ENCODE data around the gene NLRC5. TPM values are rescaled to one million over a fixed set of nuclear protein-coding genes. Genes with fewer than 3 reads are reported as not detected.

The NLRC5 gene
- total RNA-seq, 2 donors from 2014 or later, result 239 to 256 TPM

GRCh38 chr16:57081744-57082143, 92.4 kb downstream of the NLRC5 start:
- Mint-ChIP-seq H3K4me3 (no peak overlapping the region), H3K9me3 (no peaks in the 10 kb centered on the region), H3K36me3 (ENCODE audit: insufficient read depth in 2 of 2) (peaks cover 0 to 3% of the 10 kb centered on the region in 2 donors), H3K27me3 (ENCODE audit: low read depth) (no peaks in the 10 kb centered on the region), H3K4me1 (ENCODE audit: low read depth) (peaks cover 20% of the 10 kb centered on the region), H3K27ac (no peak overlapping the region)
- DNase-seq (no peak), ATAC-seq (replicated peaks in 1 of 2) (no peak)

- DNase-seq (no peak), ATAC-seq (replicated peaks in 1 of 2) (no peak)
- H3K4me1 Mint-ChIP-seq (ENCODE audit: low read depth), result peaks cover 20% of the 10 kb centered on the region
- no peaks in the 10 kb centered on the region for H3K9me3 Mint-ChIP-seq
- H3K27ac Mint-ChIP-seq, result no peak overlapping the region
- no peak overlapping the region for H3K4me3 Mint-ChIP-seq
- no peaks in the 10 kb centered on the region for H3K27me3 Mint-ChIP-seq (ENCODE audit: low read depth)
- peaks cover 0 to 3% of the 10 kb centered on the region in 2 donors for H3K36me3 Mint-ChIP-seq (ENCODE audit: insufficient read depth in 2 of 2)
Observed at GRCh38 chr16:57082664-57083063, 93.3 kb downstream of the NLRC5 start.

GRCh38 chr16:57083485-57084126, 94.2 kb downstream of the NLRC5 start:
- no peaks in the 10 kb centered on the region for H3K27me3 Mint-ChIP-seq (ENCODE audit: low read depth)
- H3K4me3 Mint-ChIP-seq, result peak overlapping the region in 1 of 2 donors; percentile 5
- peak overlapping the region; percentile 66 for H3K27ac Mint-ChIP-seq
- no peaks in the 10 kb centered on the region for H3K9me3 Mint-ChIP-seq
- H3K36me3 Mint-ChIP-seq (ENCODE audit: insufficient read depth in 2 of 2), result peaks cover 0 to 3% of the 10 kb centered on the region in 2 donors
- ATAC-seq (replicated peaks in 1 of 2), result peak; percentile 2 to 6
- DNase-seq, result no peak
- peaks cover 20% of the 10 kb centered on the region for H3K4me1 Mint-ChIP-seq (ENCODE audit: low read depth)

GRCh38 chr16:57084257-57084770, 95.0 kb downstream of the NLRC5 start:
- H3K4me3 Mint-ChIP-seq, result peak overlapping the region in 1 of 2 donors; percentile 5
- H3K36me3 Mint-ChIP-seq (ENCODE audit: insufficient read depth in 2 of 2), result peaks cover 0 to 3% of the 10 kb centered on the region in 2 donors
- DNase-seq (peak; percentile 69 to 80), ATAC-seq (replicated peaks in 1 of 2) (peak; percentile 66 to 73)
- no peaks in the 10 kb centered on the region for H3K27me3 Mint-ChIP-seq (ENCODE audit: low read depth)
- no peaks in the 10 kb centered on the region for H3K9me3 Mint-ChIP-seq
- peaks cover 20% of the 10 kb centered on the region for H3K4me1 Mint-ChIP-seq (ENCODE audit: low read depth)
- peak overlapping the region; percentile 66 for H3K27ac Mint-ChIP-seq

- no peaks in the 10 kb centered on the region for H3K27me3 Mint-ChIP-seq (ENCODE audit: low read depth)
- no peaks in the 10 kb centered on the region for H3K36me3 Mint-ChIP-seq (ENCODE audit: insufficient read depth in 2 of 2)
- ATAC-seq (replicated peaks in 1 of 2) (no peak), DNase-seq (no peak)
- no peak overlapping the region for H3K27ac Mint-ChIP-seq
- H3K9me3 Mint-ChIP-seq, result no peaks in the 10 kb centered on the region
- H3K4me1 Mint-ChIP-seq (ENCODE audit: low read depth), result peaks cover 16% of the 10 kb centered on the region
- no peak overlapping the region for H3K4me3 Mint-ChIP-seq
Observed at GRCh38 chr16:57084996-57085395, 95.6 kb downstream of the NLRC5 start.

GRCh38 chr16:57087003-57087402, 97.6 kb downstream of the NLRC5 start:
- Mint-ChIP-seq H3K4me3 (no peak overlapping the region), H3K36me3 (ENCODE audit: insufficient read depth in 2 of 2) (no peaks in the 10 kb centered on the region), H3K27ac (no peak overlapping the region), H3K4me1 (ENCODE audit: low read depth) (peaks cover 26% of the 10 kb centered on the region), H3K27me3 (ENCODE audit: low read depth) (peaks cover 13% of the 10 kb centered on the region), H3K9me3 (no peaks in the 10 kb centered on the region)
- DNase-seq, result no peak
- no peak for ATAC-seq (replicated peaks in 1 of 2)

- no peak overlapping the region for H3K4me3 Mint-ChIP-seq
- H3K9me3 Mint-ChIP-seq, result no peaks in the 10 kb centered on the region
- H3K27ac Mint-ChIP-seq, result no peak overlapping the region
- DNase-seq (no peak), ATAC-seq (replicated peaks in 1 of 2) (no peak)
- H3K27me3 Mint-ChIP-seq (ENCODE audit: low read depth), result peaks cover 17% of the 10 kb centered on the region
- H3K36me3 Mint-ChIP-seq (ENCODE audit: insufficient read depth in 2 of 2), result no peaks in the 10 kb centered on the region
- H3K4me1 Mint-ChIP-seq (ENCODE audit: low read depth), result peaks cover 19% of the 10 kb centered on the region
Observed at GRCh38 chr16:57089406-57089805, 100.0 kb downstream of the NLRC5 start.

- Mint-ChIP-seq H3K27ac (no peak overlapping the region), H3K4me1 (ENCODE audit: low read depth) (peaks cover 10% of the 10 kb centered on the region), H3K27me3 (ENCODE audit: low read depth) (peaks cover 17% of the 10 kb centered on the region), H3K9me3 (no peaks in the 10 kb centered on the region), H3K4me3 (peak overlapping the region; percentile 48 to 65), H3K36me3 (ENCODE audit: insufficient read depth in 2 of 2) (no peaks in the 10 kb centered on the region)
- no peak for ATAC-seq (replicated peaks in 1 of 2)
- DNase-seq, result no peak
Observed at GRCh38 chr16:57091200-57091974, 102.0 kb downstream of the NLRC5 start.

- no peaks in the 10 kb centered on the region for H3K36me3 Mint-ChIP-seq (ENCODE audit: insufficient read depth in 2 of 2)
- H3K27ac Mint-ChIP-seq, result no peak within 1 kb of the TSS
- H3K4me1 Mint-ChIP-seq (ENCODE audit: low read depth), result peaks cover 10% of the 10 kb centered on the region
- peak; percentile 47 to 53 for DNase-seq
- H3K27me3 Mint-ChIP-seq (ENCODE audit: low read depth), result peaks cover 17% of the 10 kb centered on the region
- no peaks in the 10 kb centered on the region for H3K9me3 Mint-ChIP-seq
- ATAC-seq (replicated peaks in 1 of 2), result peak; percentile 62 to 71
- H3K4me3 Mint-ChIP-seq, result peak within 1 kb of the TSS; percentile 62 to 82
Observed at GRCh38 chr16:57091975-57092785, 102.8 kb downstream of the NLRC5 start, which contains the start of gene CPNE2. Gene CPNE2, plus strand, starts transcription at chr16:57092583. Its CDS starts 18,160 bp downstream, at chr16:57110743.

GRCh38 chr16:57092786-57093411, 103.5 kb downstream of the NLRC5 start:
- Mint-ChIP-seq H3K4me3 (peak overlapping the region; percentile 62 to 82), H3K4me1 (ENCODE audit: low read depth) (peaks cover 10% of the 10 kb centered on the region), H3K27me3 (ENCODE audit: low read depth) (peaks cover 17% of the 10 kb centered on the region), H3K36me3 (ENCODE audit: insufficient read depth in 2 of 2) (no peaks in the 10 kb centered on the region), H3K27ac (no peak overlapping the region), H3K9me3 (no peaks in the 10 kb centered on the region)
- peak; percentile 63 to 76 for DNase-seq
- ATAC-seq (replicated peaks in 1 of 2), result peak; percentile 66 to 70

- Mint-ChIP-seq H3K27me3 (ENCODE audit: low read depth) (peaks cover 17% of the 10 kb centered on the region), H3K36me3 (ENCODE audit: insufficient read depth in 2 of 2) (no peaks in the 10 kb centered on the region), H3K4me1 (ENCODE audit: low read depth) (peaks cover 10% of the 10 kb centered on the region), H3K27ac (no peak overlapping the region), H3K4me3 (peak overlapping the region; percentile 62 to 82), H3K9me3 (no peaks in the 10 kb centered on the region)
- ATAC-seq (replicated peaks in 1 of 2) (no peak), DNase-seq (no peak)
Observed at GRCh38 chr16:57093666-57094564, 104.6 kb downstream of the NLRC5 start.

- Mint-ChIP-seq H3K36me3 (ENCODE audit: insufficient read depth in 2 of 2) (no peaks in the 10 kb centered on the region), H3K27me3 (ENCODE audit: low read depth) (peaks cover 17% of the 10 kb centered on the region), H3K9me3 (no peaks in the 10 kb centered on the region), H3K4me3 (no peak overlapping the region), H3K4me1 (ENCODE audit: low read depth) (peaks cover 12% of the 10 kb centered on the region), H3K27ac (no peak overlapping the region)
- no peak for ATAC-seq (replicated peaks in 1 of 2)
- DNase-seq, result no peak
Observed at GRCh38 chr16:57094911-57095310, 105.6 kb downstream of the NLRC5 start.
